Hippocampal formation (tissue), 2 donors: Measurements from ENCODE around the gene DNAJC25.
A peak's percentile ranks its signal among the peaks of the same experiment; 100 is the strongest.

Experiments
- DNase-seq, 2 donors: peaks; one replicate each; lab custom pipeline; 2025; lab: John Stamatoyannopoulos, UW

DNAJC25 gene

GRCh38 chr9:111627260-111627963 lies 3.7 kb upstream of the DNAJC25 start:
- no peak for DNase-seq

DNA sequence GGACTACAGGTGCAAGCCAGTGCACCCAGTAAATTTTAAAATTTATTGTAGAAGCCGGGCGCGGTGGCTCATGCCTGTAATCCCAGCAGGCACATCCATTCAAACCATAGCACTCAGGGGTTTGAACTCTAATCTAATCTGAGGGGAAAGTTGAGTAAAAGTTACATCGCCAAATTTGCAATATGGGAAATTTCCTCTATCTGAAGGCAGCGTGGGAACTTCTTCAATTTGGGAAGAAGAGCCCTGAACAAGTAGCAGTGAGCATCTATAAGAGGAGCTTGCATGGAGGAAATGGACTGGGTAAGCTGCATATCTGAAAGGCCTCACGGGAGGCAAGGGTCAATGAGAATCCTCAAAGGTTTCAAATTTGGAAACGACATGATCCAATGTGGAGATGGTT lies 2.7 kb upstream of the DNAJC25 start:
- no peak for DNase-seq

GRCh38 chr9:111630182-111630963 lies 761 bp upstream of the DNAJC25 start:
- DNase-seq, result no peak

- DNase-seq, result no peak
Observed at GRCh38 chr9:111630964-111631213, 245 bp upstream of the DNAJC25 start.

GRCh38 chr9:111632060-111632459 lies 926 bp downstream of the DNAJC25 start:
- no peak for DNase-seq

GRCh38 chr9:111632695-111633388 lies 1.7 kb downstream of the DNAJC25 start:
- no peak for DNase-seq

- no peak for DNase-seq
Observed at GRCh38 chr9:111633389-111633736, 2.2 kb downstream of the DNAJC25 start.

- no peak for DNase-seq
Observed at GRCh38 chr9:111634860-111635259, 3.7 kb downstream of the DNAJC25 start.

- DNase-seq, result no peak
Observed at GRCh38 chr9:111637421-111637950, 6.4 kb downstream of the DNAJC25 start.

GRCh38 chr9:111644195-111644772 lies 13.2 kb downstream of the DNAJC25 start:
- no peak for DNase-seq

DNA sequence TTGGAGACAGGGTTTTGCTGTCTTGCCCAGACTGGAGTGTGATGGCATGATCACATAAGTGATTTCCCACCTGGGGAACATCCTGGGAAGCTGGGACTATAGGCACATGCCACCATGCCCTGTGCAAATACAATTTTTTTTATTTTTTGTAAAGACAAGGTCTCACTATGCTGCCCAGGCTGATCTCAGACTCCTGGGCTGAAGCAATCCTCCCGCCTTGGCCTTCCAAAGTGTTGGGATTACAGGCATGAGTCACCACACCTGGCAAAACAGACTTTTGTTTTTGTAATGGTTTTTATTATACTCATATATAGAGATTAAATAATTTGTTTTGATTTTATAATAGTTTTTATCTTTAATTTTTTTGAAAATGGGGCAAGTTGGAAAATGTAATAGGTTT lies 14.7 kb downstream of the DNAJC25 start:
- DNase-seq, result no peak

- no peak for DNase-seq
Observed at GRCh38 chr9:111646417-111646816, 15.3 kb downstream of the DNAJC25 start.

- DNase-seq, result no peak
Observed at GRCh38 chr9:111648066-111648465, 16.9 kb downstream of the DNAJC25 start.

GRCh38 chr9:111649016-111649415 lies 17.9 kb downstream of the DNAJC25 start:
- no peak for DNase-seq

GRCh38 chr9:111657051-111657450 lies 25.9 kb downstream of the DNAJC25 start:
- no peak for DNase-seq

DNA sequence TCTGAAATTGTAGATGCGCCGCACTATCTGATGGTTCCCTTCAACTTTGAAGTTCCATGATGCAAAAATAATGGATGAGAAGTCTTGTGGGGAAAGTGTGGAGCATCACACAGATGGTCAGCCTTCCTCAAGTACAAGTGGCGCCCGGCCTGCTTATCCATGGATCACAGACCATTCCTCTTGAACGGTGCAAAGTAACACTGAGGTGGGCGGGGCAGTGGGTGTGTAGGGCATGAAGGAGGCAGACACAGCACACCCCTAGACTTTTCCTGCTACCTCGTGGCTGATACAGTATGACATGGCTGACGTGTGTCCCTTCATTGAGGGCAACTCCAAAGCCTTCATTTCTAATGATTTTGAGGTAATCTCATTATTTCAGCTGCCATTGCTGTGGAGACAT lies 27.8 kb downstream of the DNAJC25 start:
- DNase-seq, result no peak

DNA sequence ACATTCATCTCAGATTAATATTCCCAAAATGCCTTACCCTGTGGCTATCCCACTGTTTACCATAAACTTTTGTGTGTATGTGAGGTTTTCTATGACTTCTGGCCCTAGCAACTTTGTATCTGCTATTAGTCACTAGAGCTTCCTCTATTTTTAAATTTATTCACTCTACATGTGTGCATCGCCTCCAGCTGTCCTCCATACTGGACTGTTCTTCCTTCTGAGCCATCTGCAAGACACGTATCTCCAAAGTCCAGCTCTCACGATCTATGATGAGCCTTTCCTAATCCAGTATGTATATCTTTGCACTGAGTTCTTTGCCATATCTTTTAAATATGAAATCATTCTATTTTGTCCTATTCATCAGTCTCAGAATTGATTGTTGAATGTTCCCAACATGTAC lies 28.6 kb downstream of the DNAJC25 start:
- no peak for DNase-seq

DNA sequence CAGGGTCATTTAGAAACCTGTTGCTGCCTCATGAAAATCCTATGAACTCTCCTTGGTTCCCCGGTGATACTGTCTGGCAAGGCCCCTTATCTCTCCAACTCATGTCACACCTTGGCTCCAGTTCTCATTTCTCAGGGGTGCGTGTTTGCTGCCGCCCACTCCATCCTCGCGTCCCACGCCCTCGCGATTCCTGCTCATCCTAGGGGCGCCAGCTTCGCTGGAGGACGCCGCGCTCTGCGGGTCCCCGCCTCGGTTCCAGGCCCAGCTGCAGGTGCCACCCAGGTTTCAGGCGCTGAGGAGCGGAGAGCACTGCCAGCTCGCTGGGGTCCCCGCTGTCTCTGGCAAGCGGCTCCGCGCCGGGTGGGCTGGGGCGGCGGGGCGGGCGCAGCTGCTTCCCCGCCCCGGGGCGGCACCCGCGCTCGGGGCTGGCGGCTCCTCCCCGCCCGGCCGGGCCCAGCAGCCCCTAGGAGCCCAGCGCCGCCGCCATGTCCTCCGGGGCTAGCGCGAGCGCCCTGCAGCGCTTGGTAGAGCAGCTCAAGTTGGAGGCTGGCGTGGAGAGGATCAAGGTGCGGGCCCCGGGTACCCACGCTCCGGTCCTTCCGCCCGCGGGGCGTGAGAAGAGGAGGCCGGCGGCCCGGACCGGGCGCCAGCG lies 30.1 kb downstream of the DNAJC25 start, which contains the start of gene GNG10:
Gene GNG10, plus strand, starts transcription at position 456 of the 652 bp plus-strand sequence. Its CDS starts 30 bp downstream, at position 486.
- peak; percentile 34 to 44 for DNase-seq

- DNase-seq, result peak; percentile 33 to 51
Observed at GRCh38 chr9:111661802-111662521, 30.8 kb downstream of the DNAJC25 start.

GRCh38 chr9:111662576-111663300 lies 31.6 kb downstream of the DNAJC25 start:
- DNase-seq, result no peak
